Ovary (tissue), 9 donors: ENCODE measurements around the gene DOCK1. TPM values are rescaled to one million over a fixed set of nuclear protein-coding genes. Genes with fewer than 3 reads are reported as not detected.

Experiments
- DNase-seq, 5 donors: peaks; one replicate each; pipeline ENCODE4 v3.0.0-alpha.2; 2019 to 2020
- H3K27ac ChIP-seq, 2 donors: fragments of 200-600 bp; one replicate each; pipeline versions ENCODE4 v1.5.1 to v1.8.0; 2019 to 2022
- H3K27me3 ChIP-seq: fragments of 200-600 bp; one replicate; pipeline ENCODE4 v1.8.0; 2022
- H3K36me3 ChIP-seq: fragments of 200-600 bp; sonication (generic); one replicate; pipeline ENCODE4 v1.5.1; 2019
- H3K4me1 ChIP-seq: one replicate; pipeline ENCODE4 v1.8.1; 2013; ENCODE audit warnings: mild to moderate bottlenecking, moderate library complexity; ENCODE audit not compliant: insufficient read depth
- H3K4me3 ChIP-seq: fragments of 200-600 bp; sonication (generic); one replicate; pipeline ENCODE4 v1.5.1; 2017
- H3K9me3 ChIP-seq, 2 donors: fragments of 200-600 bp in 1 of 2; sonication (generic) in 1 of 2; one replicate each; pipeline versions ENCODE4 v1.5.1 to v1.8.1; 2013 to 2019; ENCODE audit warnings: mild to moderate bottlenecking in 1 of 2, moderate library complexity in 1 of 2
- CTCF ChIP-seq, 3 donors: fragments of 450-650 bp in 2 of 3; fragments of 200-600 bp in 1 of 3; IDR thresholded peaks; one replicate each; pipeline versions ENCODE4 v1.5.1 to v1.8.0; 2016 to 2022; ENCODE audit warnings: antibody characterized with exemption in 3 of 3, mild to moderate bottlenecking in 1 of 3
- EP300 ChIP-seq: sonication (generic); formaldehyde crosslinking; IDR thresholded peaks from one replicate; pipeline ENCODE4 v1.6.1; 2017; ENCODE audit warnings: antibody characterized with exemption
- POLR2A ChIP-seq: fragments of 450-650 bp; IDR thresholded peaks from one replicate; pipeline ENCODE4 v1.6.1; 2017; ENCODE audit warnings: antibody characterized with exemption, mild to moderate bottlenecking, moderate library complexity
- WGBS, 3 donors: extraction: QIAGEN DNeasy Blood & Tissue Kit in 1 of 3; methylation state at CpG; one replicate each; pipeline versions ENCODE4 v1.1.5 to v1.1.7; 2013 to 2017; 5-methylcytosine and 5-hydroxymethylcytosine counted together
- intact Hi-C, 4 donors: fragments of 100-400 bp; cut with DNase I; formaldehyde crosslinking; loops; one replicate each; pipeline versions ENCODE4 v1.11.0 to v1.15.1; 2022 to 2023
- polyA plus RNA-seq, 2 donors: library from polyadenylated mRNA; stranded (reverse); fragments of 200-250 nt in 1 of 2; fragments of 350-450 nt in 1 of 2; fragmentation: Illumina TruSeq in 1 of 2; extraction: RNeasy Lipid Tissue Mini Kit (QIAGEN cat#74804) in 1 of 2; gene quantifications; one replicate each; pipeline ENCODE4 v1.2.3, GENCODE V29; 2013 to 2014
- total RNA-seq, 7 donors: library from RNA; depleted of rRNA in 2 of 7; stranded (reverse); fragments of >200 nt in 2 of 7; fragmentation: NEBNext Ultra II Directional in 3 of 7; extraction: Animal tissue kit (Norgen Biotek cat#: 25700) in 3 of 7; gene quantifications; one replicate each; pipeline versions ENCODE4 v1.1.0 to v1.2.4, GENCODE V29; 2016 to 2023
- donor health status: DM: no; HTN: no; CAD: no; lungs with moderate emphysema.
- donor health status: DM: no; HTN: no; CAD: no.
- donor health status: Bipolar disorder and iron deficiency.
- donor health status: DM: yes; HTN: yes; CAD: no.
- donor health status: DM: no; HTN: no; CAD: no.
- donor health status: DM: yes; HTN: yes; CAD: no.

Gene DOCK1
- total and polyA plus RNA-seq, 9 donors, result 24.7 to 68.3 (median 51.1) TPM

- H3K27ac ChIP-seq, result no peak overlapping the region
- no peak overlapping the region for H3K4me3 ChIP-seq
- H3K4me1 ChIP-seq, result peaks cover 1% of the 10 kb centered on the region
- TF ChIP-seq CTCF (IDR thresholded peaks at IDR 0.05), result no peak
- TF ChIP-seq EP300, result no peak
- TF ChIP-seq POLR2A, result no peak
- no peaks in the 10 kb centered on the region for H3K36me3 ChIP-seq
- no peak for DNase-seq
- intact Hi-C loops, result no loop called here
- no peaks in the 10 kb centered on the region for H3K27me3 ChIP-seq
- 77 to 89% (median 78%) methylated on average over 2 of the region's 2 CpGs for WGBS, 3 donors
- H3K9me3 ChIP-seq, result no peaks in the 10 kb centered on the region
Observed at GRCh38 chr10:127133672-127134500, 228.7 kb downstream of the DOCK1 start.

DNA sequence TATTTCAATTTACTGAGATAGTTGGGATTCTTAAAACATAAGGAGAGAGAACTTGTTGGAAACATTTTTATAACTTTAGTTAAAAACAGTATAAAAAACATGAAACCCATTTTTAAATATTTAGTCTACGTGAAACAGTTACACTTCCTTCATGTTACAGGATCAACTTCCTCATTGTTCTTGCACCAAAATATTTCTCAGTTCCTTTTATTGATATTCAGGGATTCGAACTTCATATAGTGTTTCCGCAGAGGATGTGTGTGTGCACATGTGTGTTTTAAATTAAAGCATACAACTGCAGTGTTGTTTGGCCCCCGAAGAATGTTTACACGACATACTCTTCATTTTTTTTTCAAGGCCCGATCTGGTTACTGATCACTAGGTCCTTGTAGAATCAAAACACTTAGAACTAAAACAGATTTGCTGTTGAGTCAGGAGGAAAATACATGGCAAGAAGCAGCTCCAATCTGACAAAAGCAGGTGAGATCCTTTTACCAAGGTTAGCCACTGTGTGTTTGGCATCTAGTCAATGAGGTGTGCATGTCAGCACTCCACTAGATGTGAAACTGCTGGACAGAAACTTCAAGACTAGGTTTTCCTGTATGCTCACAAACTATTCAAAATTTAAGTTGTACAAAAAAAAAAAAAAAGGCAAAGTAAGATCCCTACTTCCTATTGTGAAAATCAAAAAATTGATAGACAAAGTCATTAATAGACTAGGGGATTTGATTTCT lies 230.8 kb downstream of the DOCK1 start:
- intact Hi-C loops, result no loop called here
- H3K9me3 ChIP-seq, result no peaks in the 10 kb centered on the region
- no peak overlapping the region for H3K4me3 ChIP-seq
- no peak for DNase-seq
- no peaks in the 10 kb centered on the region for H3K36me3 ChIP-seq
- H3K27ac ChIP-seq, result no peak overlapping the region
- 28 to 51% (median 41%) methylated on average over 6 of the region's 6 CpGs for WGBS, 3 donors
- peaks cover 1% of the 10 kb centered on the region for H3K4me1 ChIP-seq
- no peaks in the 10 kb centered on the region for H3K27me3 ChIP-seq
- TF ChIP-seq EP300, result no peak
- no peak for TF ChIP-seq POLR2A

DNA sequence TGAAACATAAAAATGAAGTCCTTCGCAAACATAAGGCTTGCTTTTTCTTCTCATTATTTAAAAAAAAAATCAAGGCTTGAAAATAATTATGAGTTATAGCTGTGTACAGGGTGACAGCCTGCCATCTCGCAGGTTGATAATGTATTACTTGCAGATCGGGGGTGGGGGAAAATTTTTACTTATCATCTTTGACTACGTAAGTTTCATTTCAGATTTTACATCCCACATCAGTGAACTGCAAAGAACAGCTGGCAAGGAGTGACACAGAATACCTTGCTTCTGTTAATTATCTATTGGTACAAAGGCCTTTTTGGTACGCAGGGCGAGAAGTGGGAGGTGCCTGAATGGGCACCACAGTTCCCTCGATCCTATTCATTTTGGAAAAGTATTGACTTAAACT lies 232.2 kb downstream of the DOCK1 start:
- intact Hi-C loops, result no loop called here
- H3K9me3 ChIP-seq, result no peaks in the 10 kb centered on the region
- no peak overlapping the region for H3K27ac ChIP-seq
- 95 to 98% (median 96%) methylated on average over 7 of the region's 7 CpGs for WGBS, 3 donors
- no peak for TF ChIP-seq EP300
- TF ChIP-seq CTCF (IDR thresholded peaks at IDR 0.05), result no peak
- no peak for TF ChIP-seq POLR2A
- H3K27me3 ChIP-seq, result no peaks in the 10 kb centered on the region
- H3K4me1 ChIP-seq, result peaks cover under 1% of the 10 kb centered on the region
- no peak overlapping the region for H3K4me3 ChIP-seq
- H3K36me3 ChIP-seq, result no peaks in the 10 kb centered on the region
- DNase-seq, result no peak

DNA sequence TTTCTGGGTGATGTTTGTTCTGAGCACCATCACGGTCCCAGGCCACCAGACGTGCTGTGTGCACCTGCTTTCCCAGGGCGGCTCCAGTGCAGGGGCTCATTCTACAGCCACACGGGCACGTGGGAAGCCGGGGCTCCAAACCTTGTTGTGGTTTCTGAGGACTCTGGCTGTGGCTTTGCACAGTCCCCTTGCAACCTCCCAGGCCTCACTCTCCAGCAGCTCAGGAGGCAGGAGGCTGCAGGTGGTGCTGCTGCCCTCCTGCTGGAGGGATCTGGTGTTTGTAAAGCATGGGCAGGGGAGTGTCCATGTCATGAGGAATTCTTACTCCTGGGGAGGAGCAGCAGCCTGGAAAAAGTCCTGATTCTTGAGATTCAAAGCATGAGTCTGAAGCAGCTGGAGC lies 236.9 kb downstream of the DOCK1 start:
- Histone ChIP-seq H3K27me3 (no peaks in the 10 kb centered on the region), H3K4me3 (no peak overlapping the region), H3K27ac (no peak overlapping the region), H3K4me1 (no peaks in the 10 kb centered on the region), H3K36me3 (no peaks in the 10 kb centered on the region), H3K9me3 (no peaks in the 10 kb centered on the region)
- no peak for TF ChIP-seq EP300
- no peak for TF ChIP-seq CTCF (IDR thresholded peaks at IDR 0.05)
- TF ChIP-seq POLR2A, result no peak
- intact Hi-C loops, result no loop called here
- DNase-seq, result no peak
- 85 to 97% (median 90%) methylated on average over 6 of the region's 6 CpGs for WGBS, 3 donors

GRCh38 chr10:127142856-127143255 lies 237.6 kb downstream of the DOCK1 start:
- no peak for DNase-seq
- Histone ChIP-seq H3K27ac (no peak overlapping the region), H3K36me3 (no peaks in the 10 kb centered on the region), H3K4me1 (no peaks in the 10 kb centered on the region), H3K9me3 (no peaks in the 10 kb centered on the region), H3K4me3 (no peak overlapping the region), H3K27me3 (no peaks in the 10 kb centered on the region)
- no peak for TF ChIP-seq EP300
- no peak for TF ChIP-seq POLR2A
- no peak for TF ChIP-seq CTCF (IDR thresholded peaks at IDR 0.05)
- intact Hi-C loops, result no loop called here
- WGBS, 3 donors, result 84 to 90% (median 88%) methylated on average over 5 of the region's 5 CpGs
